ENCODE results near the gene SARDH.

The SARDH gene

DNA sequence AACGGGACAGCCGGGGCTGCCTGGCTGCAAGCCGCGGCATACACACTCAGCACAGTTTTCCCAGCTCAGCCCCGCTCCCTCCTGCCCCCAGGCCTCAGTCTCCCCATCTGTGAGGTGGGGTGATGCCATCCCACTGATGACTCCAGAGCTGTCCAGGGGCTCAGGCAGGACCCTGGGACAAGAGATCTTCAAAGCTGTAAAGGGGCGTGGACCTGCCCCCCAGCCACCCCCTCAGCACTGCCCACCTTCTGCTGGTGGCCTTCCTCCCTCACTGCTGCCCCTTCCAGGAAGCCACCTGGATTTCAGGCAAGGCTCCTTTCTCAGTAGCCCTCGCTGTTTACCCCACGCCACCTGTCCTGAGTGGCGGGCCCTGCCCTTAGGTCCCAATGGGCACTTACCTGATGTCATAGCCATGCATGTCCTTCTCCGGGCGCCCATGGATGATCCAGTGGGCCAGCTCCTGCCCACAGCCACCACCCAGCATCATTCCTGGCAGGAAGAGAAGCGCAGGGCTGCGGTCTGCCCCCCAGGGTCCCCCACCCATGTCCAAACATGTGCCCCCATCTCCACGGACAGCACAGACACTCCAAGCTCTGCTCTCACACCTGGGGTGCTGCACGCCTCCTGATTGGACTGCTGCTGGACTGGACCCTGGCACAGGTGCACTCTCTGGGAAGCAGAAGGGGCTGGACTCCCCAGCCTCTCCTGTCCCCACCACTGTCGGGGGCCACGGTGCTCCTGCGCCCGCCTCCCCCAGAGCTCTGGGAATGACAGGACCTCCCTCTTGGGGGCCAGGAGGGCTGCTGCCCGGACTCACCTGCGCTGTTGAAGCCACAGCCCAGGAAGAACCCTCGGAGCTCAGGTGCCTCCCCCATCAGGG lies 25.7 kb downstream of the SARDH start:
- DNase-seq: no peak

- no peak for DNase-seq
These were observed 26.5 kb downstream of the SARDH start for GRCh38 chr9:133711428-133712220.

- DNase-seq: no peak
These were observed 27.3 kb downstream of the SARDH start for GRCh38 chr9:133710661-133711427.

GRCh38 chr9:133709691-133710571 lies 28.2 kb downstream of the SARDH start:
- DNase-seq: no peak

GRCh38 chr9:133709015-133709611 lies 29.0 kb downstream of the SARDH start:
- no peak for DNase-seq

- no peak for DNase-seq
These were observed 29.7 kb downstream of the SARDH start for GRCh38 chr9:133708246-133709014.

- no peak for DNase-seq
These were observed 30.3 kb downstream of the SARDH start for GRCh38 chr9:133707763-133708245.

- DNase-seq: no peak
These were observed 30.9 kb downstream of the SARDH start for GRCh38 chr9:133707065-133707762.

DNA sequence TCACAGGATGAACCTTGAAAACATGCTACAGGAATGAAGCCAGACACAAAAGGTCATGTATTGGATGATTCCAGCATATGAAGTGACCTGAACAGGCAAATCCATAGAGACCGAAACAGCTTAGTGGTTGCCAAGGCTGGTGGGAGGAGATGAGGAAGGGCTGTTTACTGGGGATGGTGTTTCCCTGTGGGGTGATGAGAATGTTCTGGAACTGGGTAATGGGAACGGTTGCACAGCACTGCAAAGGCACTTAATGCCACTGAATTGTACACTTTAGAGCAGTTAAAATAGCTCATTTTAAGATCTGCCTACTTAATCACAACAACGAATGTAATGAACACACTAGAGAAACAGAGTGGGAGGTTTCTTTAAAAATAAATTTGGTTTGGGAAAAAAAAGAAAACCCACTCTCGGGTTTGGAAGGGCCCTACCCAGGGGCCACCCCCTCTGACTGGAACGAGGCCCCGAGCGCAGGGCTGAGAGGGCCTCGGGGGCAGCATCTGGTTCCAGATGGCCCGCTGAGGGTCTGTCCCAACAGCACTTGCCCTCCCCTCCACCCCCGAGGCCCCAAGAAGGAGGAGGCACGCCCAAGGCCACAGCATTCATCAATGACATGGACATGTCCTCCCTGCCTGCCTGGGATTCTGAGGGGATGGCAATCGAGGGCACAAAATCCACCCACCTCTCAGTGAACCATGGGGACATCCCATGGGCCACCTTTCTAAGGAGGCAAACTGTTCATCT lies 31.7 kb downstream of the SARDH start:
- DNase-seq: no peak

DNA sequence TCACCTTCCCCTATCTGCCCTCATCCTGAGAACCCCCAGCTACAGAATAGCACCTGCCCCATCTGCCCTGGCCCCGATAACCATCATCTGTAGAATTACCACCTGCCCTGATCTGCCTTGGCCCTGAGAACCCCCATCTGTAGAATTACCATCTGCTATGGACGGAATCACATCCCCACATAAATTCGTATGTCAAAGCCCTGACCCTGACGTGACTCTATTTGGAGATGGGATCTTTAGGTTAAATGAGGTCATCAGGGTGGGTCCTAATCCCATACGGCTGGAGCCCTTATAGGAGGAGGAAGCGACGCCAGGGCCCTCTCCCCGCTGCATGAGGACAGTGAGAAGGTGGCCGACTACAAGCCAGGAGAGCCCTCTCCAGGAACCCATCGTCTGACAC lies 32.6 kb downstream of the SARDH start:
- no peak for DNase-seq

DNA sequence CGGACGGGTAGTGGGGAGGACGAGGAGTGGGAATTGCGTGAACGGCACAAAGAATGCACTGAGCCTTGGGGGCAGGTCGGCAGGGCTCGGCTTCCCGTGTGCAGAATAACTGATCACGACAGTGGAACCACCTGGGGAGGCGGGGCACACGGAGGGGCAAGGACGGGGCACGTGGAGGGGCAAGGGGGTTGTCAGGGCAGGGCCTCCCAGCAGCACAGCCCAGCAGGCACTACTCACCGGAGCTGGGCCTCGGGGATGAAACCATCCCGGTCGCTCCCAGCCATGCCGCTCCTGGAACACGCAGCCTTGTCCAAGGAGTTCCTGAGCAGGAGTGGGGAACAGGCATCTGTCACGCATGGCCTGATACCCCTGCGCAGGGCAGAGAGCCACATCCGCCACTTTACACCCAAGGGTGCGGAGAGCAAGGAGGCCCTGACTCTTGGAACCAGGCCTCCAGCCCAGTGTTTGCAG lies 33.4 kb downstream of the SARDH start:
- no peak for DNase-seq

GRCh38 chr9:133703591-133704399 lies 34.4 kb downstream of the SARDH start:
- DNase-seq: no peak

GRCh38 chr9:133702798-133703590 lies 35.2 kb downstream of the SARDH start:
- DNase-seq: no peak

- no peak for DNase-seq
These were observed 36.0 kb downstream of the SARDH start for GRCh38 chr9:133701981-133702797.

- DNase-seq: no peak
These were observed 36.7 kb downstream of the SARDH start for GRCh38 chr9:133701321-133701980.

- no peak for DNase-seq
These were observed 37.3 kb downstream of the SARDH start for GRCh38 chr9:133700819-133701320.

Data from NCI-H2227 treated with DMSO at 0.1 percent for 48 hours (cell line).